Measurements from ENCODE around the gene CHST13.
"Not testable (repeated sequence)": the region's sequence is repeated elsewhere in the genome, so short reads cannot be mapped to it uniquely, and the experiment has no call there.

The CHST13 gene

GRCh38 chr3:126581569-126581968 lies 57.6 kb downstream of the CHST13 start:
- POLR2A ChIA-PET: no interaction called here
- no peak for DNase-seq (ENCODE audit: extremely low spot score)
- CTCF ChIA-PET: no interaction called here
- TF ChIP-seq FOXK2 (IDR thresholded peaks at IDR 0.05) (no peak), FOXM1 (IDR thresholded peaks at IDR 0.05; ENCODE audit: borderline replicate concordance) (no peak), BHLHE40 (IDR thresholded peaks at IDR 0.05; ENCODE audit: borderline replicate concordance) (no peak), ELF4 (IDR thresholded peaks at IDR 0.05) (no peak), SP1 (IDR thresholded peaks at IDR 0.05) (no peak), TARDBP (IDR thresholded peaks at IDR 0.05) (no peak), L3MBTL2 (conservative IDR thresholded peaks at IDR 0.05) (no peak), NFRKB (IDR thresholded peaks at IDR 0.05) (no peak), HDGF (IDR thresholded peaks at IDR 0.05; ENCODE audit: borderline replicate concordance) (no peak)

- TF ChIP-seq ZNF384 (IDR thresholded peaks at IDR 0.05): no peak
- TF ChIP-seq ARNT (IDR thresholded peaks at IDR 0.05): no peak
- TF ChIP-seq SP1 (IDR thresholded peaks at IDR 0.05): no peak
- TF ChIP-seq SUZ12 (IDR thresholded peaks at IDR 0.05): no peak
- TF ChIP-seq ELF4 (IDR thresholded peaks at IDR 0.05): no peak
- no peak for TF ChIP-seq FOXM1 (IDR thresholded peaks at IDR 0.05; ENCODE audit: borderline replicate concordance)
- no peak for TF ChIP-seq TARDBP (IDR thresholded peaks at IDR 0.05)
- TF ChIP-seq NFRKB (IDR thresholded peaks at IDR 0.05): no peak
- no peak for TF ChIP-seq PKNOX1 (IDR thresholded peaks at IDR 0.05)
- no peak for TF ChIP-seq LEF1 (IDR thresholded peaks at IDR 0.05; ENCODE audit: borderline replicate concordance)
- ChIA-PET CTCF (no interaction called here), POLR2A (no interaction called here)
- no peak for DNase-seq (ENCODE audit: extremely low spot score)
Measured at GRCh38 chr3:126582311-126582710, 58.4 kb downstream of the CHST13 start.

- CTCF ChIA-PET; POLR2A ChIA-PET; DNase-seq (ENCODE audit: extremely low spot score): not testable (repeated sequence)
Measured at GRCh38 chr3:126591515-126591914, 67.6 kb downstream of the CHST13 start.

All from HEK293T (cell line).